ENCODE data around the gene HS3ST4.

The HS3ST4 gene

GRCh38 chr16:26120729-26121128 lies 429.0 kb downstream of the HS3ST4 start:
- DNase-seq = peak; percentile 3

- DNase-seq = no peak
Measured at GRCh38 chr16:26128296-26128695, 436.5 kb downstream of the HS3ST4 start.

- no peak for DNase-seq
Measured at GRCh38 chr16:26129997-26130396, 438.2 kb downstream of the HS3ST4 start.

GRCh38 chr16:26133416-26134093 lies 441.8 kb downstream of the HS3ST4 start:
- DNase-seq = no peak

- no peak for DNase-seq
Measured at GRCh38 chr16:26134588-26134987, 442.8 kb downstream of the HS3ST4 start.

GRCh38 chr16:26137956-26138355 lies 446.2 kb downstream of the HS3ST4 start:
- no peak for DNase-seq

GRCh38 chr16:26139091-26139490 lies 447.3 kb downstream of the HS3ST4 start:
- DNase-seq = no peak

GRCh38 chr16:26139884-26140283 lies 448.1 kb downstream of the HS3ST4 start:
- no peak for DNase-seq

- DNase-seq = no peak
Measured at GRCh38 chr16:26149364-26150190, 457.8 kb downstream of the HS3ST4 start.

- DNase-seq = no peak
Measured at GRCh38 chr16:26155221-26155620, 463.5 kb downstream of the HS3ST4 start.

GRCh38 chr16:26157319-26157718 lies 465.6 kb downstream of the HS3ST4 start:
- DNase-seq = no peak

- DNase-seq = no peak
Measured at GRCh38 chr16:26158142-26158759, 466.5 kb downstream of the HS3ST4 start.

- DNase-seq = no peak
Measured at GRCh38 chr16:26161461-26162180, 469.9 kb downstream of the HS3ST4 start.

GRCh38 chr16:26169473-26169872 lies 477.7 kb downstream of the HS3ST4 start:
- no peak for DNase-seq

- no peak for DNase-seq
Measured at GRCh38 chr16:26175944-26176343, 484.2 kb downstream of the HS3ST4 start.

- DNase-seq = no peak
Measured at GRCh38 chr16:26177438-26177837, 485.7 kb downstream of the HS3ST4 start.

- no peak for DNase-seq
Measured at GRCh38 chr16:26178298-26178697, 486.5 kb downstream of the HS3ST4 start.

GRCh38 chr16:26186091-26186615 lies 494.4 kb downstream of the HS3ST4 start:
- DNase-seq = no peak
